Epithelial cell of esophagus (primary cell): ENCODE data around the gene EDN1.
A peak's percentile ranks its signal among the peaks of the same experiment; 100 is the strongest.
"Not testable (repeated sequence)": the region's sequence is repeated elsewhere in the genome, so short reads cannot be mapped to it uniquely, and the experiment has no call there.

ENCODE experiments used
- DNase-seq: peaks from one replicate; pipeline ENCODE4 v3.0.0; 2010; ENCODE audit warnings: low read depth
- H3K4me3 ChIP-seq: 2 replicates; pipeline ENCODE4 v1.5.1; 2011; ENCODE audit warnings: mild to moderate bottlenecking, low read length, control low read depth
- CTCF ChIP-seq: IDR thresholded peaks from 2 replicates; pipeline ENCODE4 v1.5.1; 2011; ENCODE audit warnings: low read depth, mild to moderate bottlenecking, low read length, control low read depth, inconsistent platforms; ENCODE audit not compliant: insufficient read depth; ENCODE audit errors: missing control alignments

The EDN1 gene

GRCh38 chr6:12331951-12332749 lies 42.0 kb downstream of the EDN1 start:
- no peak for TF ChIP-seq CTCF
- no peak overlapping the region for H3K4me3 ChIP-seq
- peak; percentile 96 for DNase-seq

GRCh38 chr6:12332750-12333079 lies 42.6 kb downstream of the EDN1 start:
- not testable (repeated sequence) for H3K4me3 ChIP-seq, DNase-seq

- H3K4me3 ChIP-seq = no peak overlapping the region
- DNase-seq = no peak
- TF ChIP-seq CTCF = no peak
These were observed 43.0 kb downstream of the EDN1 start for GRCh38 chr6:12333128-12333527.

- no peak overlapping the region for H3K4me3 ChIP-seq
These were observed 44.5 kb downstream of the EDN1 start for GRCh38 chr6:12334526-12335130.

GRCh38 chr6:12335131-12335527 lies 45.0 kb downstream of the EDN1 start:
- TF ChIP-seq CTCF = no peak
- DNase-seq = no peak
- H3K4me3 ChIP-seq = no peak overlapping the region

More at GRCh38 chr6:12334526-12335130, 44.5 kb downstream of the EDN1 start:
- TF ChIP-seq CTCF = no peak
- DNase-seq = peak; percentile 51

- TF ChIP-seq CTCF = no peak
- no peak overlapping the region for H3K4me3 ChIP-seq
- no peak for DNase-seq
These were observed 45.6 kb downstream of the EDN1 start for GRCh38 chr6:12335717-12336116.

- no peak for TF ChIP-seq CTCF
- no peak overlapping the region for H3K4me3 ChIP-seq
These were observed 46.2 kb downstream of the EDN1 start for GRCh38 chr6:12336121-12336971.

More at GRCh38 chr6:12336121-12336971, 46.2 kb downstream of the EDN1 start:
- no peak for DNase-seq
